NCI-H510A treated with DMSO at 0.1 percent for 48 hours (cell line): ENCODE measurements around the gene ASB2.
A peak's percentile ranks its signal among the peaks of the same experiment; 100 is the strongest.

Experiments
- DNase-seq: peaks from one replicate; lab custom pipeline; 2025; lab: John Stamatoyannopoulos, UW

ASB2 gene

GRCh38 chr14:93929048-93929535 is 47.3 kb downstream of the ASB2 start:
- DNase-seq, result no peak

- no peak for DNase-seq
Measured at GRCh38 chr14:93928184-93929047, 48.0 kb downstream of the ASB2 start.

GRCh38 chr14:93927800-93928145 is 48.6 kb downstream of the ASB2 start:
- no peak for DNase-seq

- no peak for DNase-seq
Measured at GRCh38 chr14:93926873-93927799, 49.2 kb downstream of the ASB2 start, which contains the start of gene FAM181A. Gene FAM181A (plus strand): TSS chr14:93927344. CDS start chr14:93928286, 942 bp downstream.

- DNase-seq, result no peak
Measured at GRCh38 chr14:93926245-93926872, 50.0 kb downstream of the ASB2 start.

- DNase-seq, result no peak
Measured at GRCh38 chr14:93925374-93925895, 50.9 kb downstream of the ASB2 start.

- DNase-seq, result no peak
Measured at GRCh38 chr14:93924592-93925355, 51.6 kb downstream of the ASB2 start.

- DNase-seq, result peak; percentile 63
Measured at GRCh38 chr14:93923626-93924025, 52.7 kb downstream of the ASB2 start.

- DNase-seq, result no peak
Measured at GRCh38 chr14:93921001-93921806, 55.2 kb downstream of the ASB2 start.

GRCh38 chr14:93917141-93917540 is 59.2 kb downstream of the ASB2 start:
- DNase-seq, result no peak

- no peak for DNase-seq
Measured at GRCh38 chr14:93916498-93916897, 59.9 kb downstream of the ASB2 start.

GRCh38 chr14:93915800-93916199 is 60.6 kb downstream of the ASB2 start:
- no peak for DNase-seq

GRCh38 chr14:93915070-93915705 is 61.2 kb downstream of the ASB2 start:
- no peak for DNase-seq

- DNase-seq, result no peak
Measured at GRCh38 chr14:93914278-93914677, 62.1 kb downstream of the ASB2 start.

- DNase-seq, result no peak
Measured at GRCh38 chr14:93912782-93913181, 63.6 kb downstream of the ASB2 start.

GRCh38 chr14:93911975-93912615 is 64.3 kb downstream of the ASB2 start:
- DNase-seq, result no peak

- DNase-seq, result no peak
Measured at GRCh38 chr14:93909429-93910128, 66.8 kb downstream of the ASB2 start.
